ENCODE results near the gene SIN3B.

GRCh38 chr19:16834747-16835146 lies 5.5 kb downstream of the SIN3B start:
- TF ChIP-seq TEAD4 (IDR thresholded peaks at IDR 0.05; ENCODE audit: borderline replicate concordance, insufficient read depth) = no peak
- no peak for TF ChIP-seq CTCF (IDR thresholded peaks at IDR 0.05)
- TF ChIP-seq NFIC (IDR thresholded peaks at IDR 0.05; ENCODE audit: borderline replicate concordance) = no peak
- TF ChIP-seq MXI1 (IDR thresholded peaks at IDR 0.05; ENCODE audit: low read depth, low read length) = no peak
- no peak for TF ChIP-seq USF1 (IDR thresholded peaks at IDR 0.05; ENCODE audit: borderline replicate concordance, low read depth)
- no peak for TF ChIP-seq TCF12 (IDR thresholded peaks at IDR 0.05)
- TF ChIP-seq EZH2phosphoT487 (IDR thresholded peaks at IDR 0.05; ENCODE audit: borderline replicate concordance, low read depth) = no peak
- TF ChIP-seq GABPA (IDR thresholded peaks at IDR 0.05; ENCODE audit: low read depth) = no peak
- TF ChIP-seq JUND (IDR thresholded peaks at IDR 0.05) = no peak
- TF ChIP-seq MAX (IDR thresholded peaks at IDR 0.05; ENCODE audit: low read depth) = no peak
- no peak for TF ChIP-seq NRF1 (IDR thresholded peaks at IDR 0.05; ENCODE audit: low read depth, low read length)
- TF ChIP-seq USF2 (IDR thresholded peaks at IDR 0.05; ENCODE audit: borderline replicate concordance, low read depth, low read length) = no peak

Measured in SK-N-SH (cell line).